Effector memory CD8-positive, alpha-beta T cell (primary cell): Measurements from ENCODE around the gene VIPAS39.
A peak's percentile ranks its signal among the peaks of the same experiment; 100 is the strongest.
"Not testable (repeated sequence)": the region's sequence is repeated elsewhere in the genome, so short reads cannot be mapped to it uniquely, and the experiment has no call there.

ENCODE experiments used
- ATAC-seq: fragments of 150-1000 bp; cut with Tn5 transposase; replicated peaks from 2 replicates; pipeline ENCODE4 v1.10.0; 2021; ENCODE audit warnings: mild to moderate bottlenecking, moderate library complexity
- DNase-seq, 3 experiments: peaks; one replicate each; pipeline ENCODE4 v3.0.0; 2021
- H3K27ac Mint-ChIP-seq, 2 donors: one replicate each; pipeline ENCODE4 v1.8.0; 2022; ENCODE audit warnings: mild to moderate bottlenecking in 2 of 2, mixed read lengths in 2 of 2, moderate library complexity in 2 of 2
- H3K27me3 Mint-ChIP-seq, 2 donors: one replicate each; pipeline ENCODE4 v1.8.0; 2022; ENCODE audit warnings: mixed read lengths in 2 of 2
- H3K36me3 Mint-ChIP-seq: one replicate; pipeline ENCODE4 v1.8.0; 2022; ENCODE audit warnings: mild to moderate bottlenecking, moderate library complexity, mixed read lengths; ENCODE audit not compliant: insufficient read depth
- H3K4me1 Mint-ChIP-seq, 2 donors: one replicate each; pipeline ENCODE4 v1.8.0; 2022; ENCODE audit warnings: low read depth in 2 of 2, mixed read lengths in 2 of 2
- H3K4me3 Mint-ChIP-seq, 2 donors: one replicate each; pipeline ENCODE4 v1.8.0; 2022; ENCODE audit warnings: mild to moderate bottlenecking in 2 of 2, mixed read lengths in 2 of 2, moderate library complexity in 2 of 2
- H3K9me3 Mint-ChIP-seq, 2 donors: one replicate each; pipeline ENCODE4 v1.8.0; 2022; ENCODE audit warnings: mixed read lengths in 2 of 2

Gene VIPAS39

DNA sequence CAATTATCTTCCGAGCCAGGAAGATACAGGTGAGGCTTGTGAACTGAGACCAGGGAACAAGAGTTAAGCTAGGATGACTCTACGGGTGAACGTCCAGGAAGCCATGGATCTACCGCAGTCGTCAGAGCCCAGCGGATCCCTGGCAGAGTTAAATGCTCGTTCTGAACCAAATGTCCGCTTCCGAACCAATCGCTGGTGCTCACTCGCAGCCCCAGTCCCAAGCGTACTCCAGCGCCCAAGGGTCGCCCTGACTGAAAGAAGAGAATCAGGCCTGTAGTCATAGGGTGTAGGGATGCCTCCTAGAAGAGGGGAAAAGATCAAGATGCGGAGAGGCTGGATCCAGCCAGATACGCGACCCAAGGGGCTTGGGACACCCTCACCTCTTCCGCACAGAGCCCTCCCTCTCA, 283 bp downstream of the VIPAS39 start:
- H3K36me3 Mint-ChIP-seq = peaks cover 55% of the 10 kb centered on the region
- no peaks in the 10 kb centered on the region for H3K27me3 Mint-ChIP-seq
- ATAC-seq (no peak), DNase-seq (no peak)
- peak overlapping the region; percentile 96 to 100 for H3K4me3 Mint-ChIP-seq
- H3K9me3 Mint-ChIP-seq = no peaks in the 10 kb centered on the region
- H3K4me1 Mint-ChIP-seq = peaks cover 32 to 35% of the 10 kb centered on the region in 2 donors
- H3K27ac Mint-ChIP-seq = peak overlapping the region; percentile 95 to 100

DNA sequence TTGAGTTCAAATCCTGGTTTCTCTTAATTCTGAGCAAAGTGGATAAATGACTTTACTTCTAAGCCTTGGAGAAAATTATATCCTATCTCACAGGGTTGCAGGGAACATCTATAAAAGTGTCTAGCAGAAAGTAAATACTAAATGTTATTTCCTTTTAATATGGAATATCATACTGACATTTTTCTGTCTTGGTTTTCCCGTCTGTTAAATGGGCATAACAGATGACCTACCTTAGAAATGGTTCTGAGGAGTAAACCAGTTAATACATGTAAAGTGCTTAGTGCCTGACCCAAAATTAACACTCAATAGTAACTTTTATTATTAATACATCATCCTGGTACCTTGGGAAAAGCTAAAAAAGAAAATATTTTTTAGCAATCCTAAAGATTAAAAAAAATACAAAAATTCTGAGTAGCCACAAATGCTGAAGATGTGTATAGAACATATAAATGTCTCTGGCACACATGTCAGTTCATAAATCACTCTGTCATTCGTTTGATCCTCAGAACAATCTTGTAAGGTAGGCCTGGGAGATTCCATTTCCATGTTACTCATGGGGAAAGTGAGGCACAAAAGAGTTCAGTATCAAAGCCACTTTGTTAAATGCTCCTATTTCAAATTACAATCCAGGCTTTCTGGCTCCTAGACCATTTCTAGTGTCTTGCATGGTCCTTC, 1.3 kb downstream of the VIPAS39 start:
- peak overlapping the region; percentile 96 to 100 for H3K4me3 Mint-ChIP-seq
- no peaks in the 10 kb centered on the region for H3K27me3 Mint-ChIP-seq
- peaks cover 32 to 35% of the 10 kb centered on the region in 2 donors for H3K4me1 Mint-ChIP-seq
- no peaks in the 10 kb centered on the region for H3K9me3 Mint-ChIP-seq
- peaks cover 54% of the 10 kb centered on the region for H3K36me3 Mint-ChIP-seq
- peak overlapping the region; percentile 95 to 100 for H3K27ac Mint-ChIP-seq
- DNase-seq (no peak), ATAC-seq (no peak)

DNA sequence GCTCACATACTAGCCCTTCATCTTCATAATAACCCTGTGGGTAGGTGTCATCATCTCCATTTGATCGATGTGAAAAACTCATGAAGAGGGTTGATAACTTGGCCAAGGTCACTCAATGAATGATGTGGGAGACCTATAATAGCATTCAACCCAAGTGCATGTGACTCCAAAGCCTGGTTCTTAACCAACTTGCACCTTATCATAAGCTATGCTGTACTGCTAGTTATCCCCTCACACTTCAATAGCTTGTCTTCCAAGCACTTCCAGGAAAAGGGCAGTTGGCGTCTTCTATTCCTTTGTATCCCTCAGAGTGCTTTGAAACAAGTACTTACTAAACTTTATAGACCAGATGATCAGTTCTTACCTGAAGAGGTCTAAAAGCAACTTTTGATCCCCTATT, 15.2 kb downstream of the VIPAS39 start:
- H3K4me3 Mint-ChIP-seq = no peak overlapping the region
- H3K27ac Mint-ChIP-seq = no peak overlapping the region
- H3K36me3 Mint-ChIP-seq = peaks cover 67% of the 10 kb centered on the region
- H3K4me1 Mint-ChIP-seq = no peaks in the 10 kb centered on the region
- H3K27me3 Mint-ChIP-seq = no peaks in the 10 kb centered on the region
- DNase-seq (no peak), ATAC-seq (no peak)
- no peaks in the 10 kb centered on the region for H3K9me3 Mint-ChIP-seq

DNA sequence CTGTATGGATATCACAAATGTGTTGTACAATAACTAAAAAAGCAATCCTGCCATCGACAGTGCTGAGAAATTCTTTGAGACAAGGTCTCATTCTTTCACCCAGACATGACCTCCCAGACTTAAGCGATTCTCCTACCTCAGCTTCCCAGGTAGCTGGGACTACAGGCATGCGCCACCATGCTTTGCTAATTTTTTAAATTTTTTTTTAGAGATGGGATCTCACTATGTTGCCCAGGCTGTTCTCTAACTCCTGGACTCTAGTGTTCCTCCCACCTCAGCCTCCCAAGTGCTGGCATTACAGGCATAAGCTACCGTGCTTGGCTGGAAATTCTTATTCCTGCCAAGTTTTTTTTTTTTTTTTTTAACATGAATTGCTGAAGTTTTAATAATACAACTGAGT, 17.5 kb downstream of the VIPAS39 start:
- H3K4me3 Mint-ChIP-seq = no peak overlapping the region
- no peaks in the 10 kb centered on the region for H3K4me1 Mint-ChIP-seq
- H3K9me3 Mint-ChIP-seq = no peaks in the 10 kb centered on the region
- peak overlapping the region in 1 of 2 donors; percentile 38 for H3K27ac Mint-ChIP-seq
- no peak for DNase-seq
- H3K36me3 Mint-ChIP-seq = peaks cover 70% of the 10 kb centered on the region
- no peak for ATAC-seq
- H3K27me3 Mint-ChIP-seq = no peaks in the 10 kb centered on the region

DNA sequence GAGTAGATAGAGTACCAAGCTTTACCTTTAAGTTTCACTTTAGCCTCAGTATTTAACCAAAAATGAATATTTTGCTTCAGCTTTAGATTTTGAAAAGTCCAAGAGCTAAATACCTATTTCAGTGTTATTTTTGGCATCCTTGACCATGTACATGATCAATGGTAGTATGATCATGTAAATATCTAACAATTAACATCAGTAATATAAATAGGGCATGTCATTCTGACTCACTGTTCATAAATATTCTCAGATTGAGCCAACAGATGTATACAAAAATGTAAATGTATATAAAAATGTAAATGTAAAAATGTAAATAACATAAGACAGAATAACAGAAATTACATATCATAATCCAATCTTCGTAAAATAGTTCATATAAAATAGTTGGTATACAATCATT, 18.8 kb downstream of the VIPAS39 start:
- no peak overlapping the region for H3K27ac Mint-ChIP-seq
- no peaks in the 10 kb centered on the region for H3K9me3 Mint-ChIP-seq
- DNase-seq (no peak), ATAC-seq (no peak)
- H3K4me1 Mint-ChIP-seq = no peaks in the 10 kb centered on the region
- H3K27me3 Mint-ChIP-seq = no peaks in the 10 kb centered on the region
- no peak overlapping the region for H3K4me3 Mint-ChIP-seq
- H3K36me3 Mint-ChIP-seq = peaks cover 70% of the 10 kb centered on the region

DNA sequence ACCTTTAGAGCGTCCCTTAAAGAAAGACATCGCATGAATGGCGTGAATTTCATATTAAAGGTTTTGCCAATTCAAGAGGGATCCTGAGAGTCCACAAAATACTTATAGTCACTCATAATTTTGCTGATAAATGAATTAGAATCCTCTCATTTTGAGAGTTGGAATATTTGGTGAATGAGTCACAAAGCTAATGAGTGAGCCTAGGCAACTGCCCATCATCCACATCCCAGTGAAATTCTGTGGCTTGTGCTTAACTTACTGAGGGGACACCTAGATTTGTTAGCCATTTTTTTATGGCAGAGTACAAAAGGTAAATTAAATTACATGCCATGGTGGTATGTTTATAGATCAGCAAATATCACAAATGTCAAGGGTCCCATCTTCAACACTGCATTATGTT, 21.4 kb downstream of the VIPAS39 start:
- ATAC-seq (no peak), DNase-seq (no peak)
- Mint-ChIP-seq H3K4me3 (no peak overlapping the region), H3K9me3 (no peaks in the 10 kb centered on the region), H3K4me1 (no peaks in the 10 kb centered on the region), H3K36me3 (peaks cover 63% of the 10 kb centered on the region), H3K27ac (no peak overlapping the region), H3K27me3 (no peaks in the 10 kb centered on the region)

DNA sequence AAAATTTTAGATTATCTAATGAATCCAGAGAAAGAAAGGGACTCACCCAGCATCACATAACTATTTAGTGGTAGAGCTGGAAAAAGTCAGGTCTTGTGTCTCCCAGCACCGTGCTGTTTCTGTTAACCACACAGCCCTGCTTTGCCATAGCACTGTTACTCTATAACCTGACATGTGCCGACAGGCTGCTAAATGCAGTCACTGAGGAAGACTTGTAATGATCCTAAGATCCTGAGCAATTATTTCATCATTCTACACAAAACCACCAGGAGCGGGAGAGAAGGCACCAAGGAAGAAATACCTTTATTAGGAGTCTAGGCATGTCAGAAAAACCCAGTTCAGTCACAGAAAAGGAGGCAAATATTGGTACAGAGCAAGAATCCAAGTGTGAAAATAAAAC, 31.0 kb downstream of the VIPAS39 start:
- Mint-ChIP-seq H3K27ac (peak overlapping the region in 1 of 2 donors; percentile 10), H3K27me3 (no peaks in the 10 kb centered on the region), H3K9me3 (no peaks in the 10 kb centered on the region), H3K4me1 (peaks cover 0 to 3% of the 10 kb centered on the region in 2 donors), H3K4me3 (no peak overlapping the region), H3K36me3 (peaks cover 54% of the 10 kb centered on the region)
- DNase-seq = no peak
- no peak for ATAC-seq

DNA sequence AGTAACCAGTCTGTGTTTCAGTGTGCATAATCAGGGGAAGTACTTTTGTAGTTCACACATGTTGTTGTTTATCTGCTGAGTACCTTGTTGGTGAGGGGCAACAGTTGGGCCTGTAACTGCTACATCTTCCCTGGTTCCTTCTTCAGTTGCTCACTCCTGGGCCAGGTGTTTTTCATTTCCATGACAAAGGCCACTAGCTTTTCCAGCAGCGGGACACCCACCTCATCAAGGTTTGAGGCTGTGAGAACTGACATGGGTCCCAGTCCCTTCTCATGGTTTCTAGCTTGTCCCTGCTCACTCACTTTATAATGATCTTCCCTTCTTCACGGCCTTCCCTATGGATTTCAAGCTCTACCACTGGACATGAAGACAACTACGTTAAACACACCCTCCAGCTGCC, 32.5 kb downstream of the VIPAS39 start:
- Mint-ChIP-seq H3K4me1 (peaks cover 0 to 3% of the 10 kb centered on the region in 2 donors), H3K27me3 (no peaks in the 10 kb centered on the region), H3K9me3 (peaks cover 2 to 5% of the 10 kb centered on the region in 2 donors), H3K36me3 (peaks cover 49% of the 10 kb centered on the region), H3K27ac (no peak overlapping the region), H3K4me3 (no peak overlapping the region)
- no peak for DNase-seq
- ATAC-seq = no peak

DNA sequence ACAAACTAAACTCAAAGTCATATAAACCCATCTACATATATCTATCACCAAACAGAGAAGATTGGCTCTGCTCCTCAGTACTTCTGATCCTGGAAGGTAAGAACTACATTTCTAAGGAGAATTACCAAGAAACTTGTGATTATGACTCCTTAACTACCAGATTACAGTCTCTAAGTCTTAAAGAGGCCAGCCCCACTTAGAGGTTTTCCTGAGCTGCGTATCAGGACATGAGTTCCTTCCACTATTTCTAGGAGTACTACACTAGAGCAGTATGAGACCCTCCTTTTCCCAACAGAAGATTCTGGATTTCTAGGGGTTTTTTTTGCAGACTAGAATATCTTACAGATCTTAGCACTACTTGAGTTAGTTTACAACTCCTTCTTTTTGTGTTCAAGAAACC, 34.0 kb downstream of the VIPAS39 start, which contains the start of gene NOXRED1:
NOXRED1 (minus strand) TSS at position 101 of the 400 bp plus-strand sequence. CDS start 634 bp downstream, outside the sequence.
- DNase-seq (no peak), ATAC-seq (no peak)
- H3K4me1 Mint-ChIP-seq = peaks cover 0 to 3% of the 10 kb centered on the region in 2 donors
- peaks cover 35% of the 10 kb centered on the region for H3K36me3 Mint-ChIP-seq
- H3K9me3 Mint-ChIP-seq = peaks cover 5 to 8% of the 10 kb centered on the region in 2 donors
- H3K27me3 Mint-ChIP-seq = no peaks in the 10 kb centered on the region
- H3K4me3 Mint-ChIP-seq = no peak within 1 kb of the TSS
- H3K27ac Mint-ChIP-seq = no peak within 1 kb of the TSS

DNA sequence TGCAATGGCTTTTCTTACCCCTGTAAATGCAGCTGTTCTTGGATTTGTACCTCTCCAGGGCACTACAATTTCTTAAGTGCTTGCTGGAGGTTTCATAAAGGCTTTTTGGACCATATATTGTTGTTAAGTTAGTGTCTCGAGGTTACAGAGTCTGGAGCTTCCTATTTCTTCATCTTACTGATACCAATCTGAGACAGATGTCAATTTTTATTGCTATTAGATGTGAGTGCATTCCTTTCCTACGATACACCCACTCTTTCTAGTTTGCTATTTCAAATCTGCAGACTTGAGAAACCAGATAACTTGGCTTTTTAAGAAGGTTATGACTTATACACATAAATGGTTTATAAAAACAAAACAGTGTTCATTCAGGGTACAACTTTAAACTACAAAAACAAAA, 36.2 kb downstream of the VIPAS39 start:
- DNase-seq (no peak), ATAC-seq (no peak)

DNA sequence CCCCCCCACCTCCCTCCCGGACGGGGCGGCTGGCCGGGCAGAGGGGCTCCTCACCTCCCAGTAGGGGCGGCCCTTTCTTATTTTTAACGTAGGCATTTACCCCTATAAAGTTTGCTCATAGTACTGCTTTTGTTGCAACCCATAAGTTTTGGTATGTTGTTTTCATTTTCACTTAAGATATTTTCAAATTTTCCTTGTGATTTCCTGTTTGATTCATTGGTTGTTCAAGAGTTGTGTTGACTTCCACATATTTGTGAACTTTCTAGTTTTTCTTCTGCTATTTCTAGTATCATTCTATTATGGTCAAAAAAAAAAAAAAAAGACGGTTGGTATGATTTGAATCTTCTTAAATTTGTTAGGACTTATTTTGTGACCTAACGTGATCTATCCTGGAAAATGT, 40.6 kb downstream of the VIPAS39 start:
- Mint-ChIP-seq H3K36me3 (peaks cover 3% of the 10 kb centered on the region), H3K27ac (no peak overlapping the region), H3K9me3 (peaks cover 5 to 15% of the 10 kb centered on the region in 2 donors), H3K27me3 (no peaks in the 10 kb centered on the region), H3K4me1 (no peaks in the 10 kb centered on the region), H3K4me3 (no peak overlapping the region)
- DNase-seq (no peak), ATAC-seq (no peak)

More for the DNA sequence above, 36.2 kb downstream of the VIPAS39 start:
- Mint-ChIP-seq H3K36me3 (peaks cover 17% of the 10 kb centered on the region), H3K27me3 (no peaks in the 10 kb centered on the region), H3K4me1 (peaks cover 0 to 3% of the 10 kb centered on the region in 2 donors), H3K9me3 (peaks cover 5 to 15% of the 10 kb centered on the region in 2 donors), H3K4me3 (no peak overlapping the region), H3K27ac (no peak overlapping the region)

DNA sequence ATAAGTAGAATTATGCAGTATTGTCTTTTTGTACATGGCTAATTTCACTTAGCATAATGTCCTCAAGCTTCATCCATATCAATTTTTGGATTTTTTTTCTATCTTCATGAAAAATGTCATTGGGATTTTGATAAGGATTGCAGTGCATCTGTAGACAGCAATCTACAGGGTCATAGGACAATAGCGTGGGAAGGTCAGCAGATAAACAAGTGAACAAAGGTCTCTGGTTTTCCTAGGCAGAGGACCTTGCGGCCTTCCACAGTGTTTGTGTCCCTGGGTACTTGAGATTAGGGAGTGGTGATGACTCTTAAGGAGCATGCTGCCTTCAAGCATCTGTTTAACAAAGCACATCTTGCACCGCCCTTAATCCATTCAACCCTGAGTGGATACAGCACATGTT, 41.3 kb downstream of the VIPAS39 start:
- not testable (repeated sequence) for H3K4me3 Mint-ChIP-seq, H3K4me1 Mint-ChIP-seq, DNase-seq, H3K36me3 Mint-ChIP-seq, ATAC-seq, H3K27me3 Mint-ChIP-seq, H3K27ac Mint-ChIP-seq
- peaks cover 5 to 15% of the 10 kb centered on the region in 2 donors for H3K9me3 Mint-ChIP-seq

DNA sequence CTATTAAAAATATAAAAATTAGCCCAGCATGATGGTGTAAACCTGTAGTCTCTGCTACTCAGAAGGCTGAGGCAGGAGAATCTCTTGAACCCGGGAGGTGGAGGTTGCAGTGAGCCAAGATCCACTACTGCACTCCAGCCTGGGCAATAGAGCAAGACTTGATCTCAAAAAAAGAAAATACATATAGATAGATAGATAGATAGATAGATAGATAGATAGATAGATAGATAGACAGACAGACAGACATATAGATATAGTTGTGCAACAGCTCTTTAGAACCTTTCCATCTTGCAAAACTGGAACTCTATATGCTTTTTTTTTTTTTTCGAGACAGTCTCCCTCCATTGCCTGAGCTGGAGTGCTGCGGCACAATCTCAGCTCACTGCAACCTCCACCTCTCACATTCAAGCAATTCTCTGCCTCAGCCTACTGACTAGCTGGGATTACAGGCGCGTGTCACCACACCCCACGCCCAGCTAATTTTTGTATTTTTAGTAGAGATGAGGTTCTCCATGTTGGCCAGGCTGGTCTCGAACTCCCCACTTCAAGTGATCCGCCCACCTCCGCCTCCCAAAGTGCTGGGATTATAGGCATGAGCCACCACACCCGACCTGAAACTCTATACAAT, 41.9 kb downstream of the VIPAS39 start:
- not testable (repeated sequence) for H3K36me3 Mint-ChIP-seq, H3K27me3 Mint-ChIP-seq, H3K4me3 Mint-ChIP-seq, DNase-seq, H3K4me1 Mint-ChIP-seq, ATAC-seq, H3K27ac Mint-ChIP-seq
- H3K9me3 Mint-ChIP-seq = peaks cover 5 to 15% of the 10 kb centered on the region in 2 donors

DNA sequence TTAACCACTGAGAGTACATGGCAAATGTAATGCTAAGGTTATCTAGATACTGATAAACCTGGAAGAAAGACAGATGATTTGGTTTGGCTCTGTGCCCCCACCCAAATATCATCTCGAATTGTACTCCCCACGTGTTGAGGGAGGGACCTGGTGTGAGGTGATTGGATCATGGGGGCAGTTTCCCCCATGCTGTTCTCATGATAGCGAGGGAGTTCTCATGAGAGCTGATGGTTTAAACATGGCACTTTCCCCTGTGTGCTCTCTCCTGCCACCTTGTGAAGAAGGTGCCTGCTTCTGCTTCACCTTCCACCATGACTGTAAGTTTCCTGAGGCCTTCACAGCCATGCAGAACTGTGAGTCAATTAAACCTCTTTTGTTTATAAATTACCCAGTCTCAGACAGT, 48.3 kb downstream of the VIPAS39 start:
- Mint-ChIP-seq H3K27ac (no peak overlapping the region), H3K9me3 (no peaks in the 10 kb centered on the region), H3K4me3 (no peak overlapping the region), H3K36me3 (no peaks in the 10 kb centered on the region), H3K4me1 (no peaks in the 10 kb centered on the region), H3K27me3 (no peaks in the 10 kb centered on the region)
- ATAC-seq (no peak), DNase-seq (no peak)
